ENCODE results near the gene TPSD1. TPM values are rescaled to one million over a fixed set of nuclear protein-coding genes. Genes with fewer than 3 reads are reported as not detected.

The TPSD1 gene
- total RNA-seq, 1 experiment from 2014 or later, result not detected

DNA sequence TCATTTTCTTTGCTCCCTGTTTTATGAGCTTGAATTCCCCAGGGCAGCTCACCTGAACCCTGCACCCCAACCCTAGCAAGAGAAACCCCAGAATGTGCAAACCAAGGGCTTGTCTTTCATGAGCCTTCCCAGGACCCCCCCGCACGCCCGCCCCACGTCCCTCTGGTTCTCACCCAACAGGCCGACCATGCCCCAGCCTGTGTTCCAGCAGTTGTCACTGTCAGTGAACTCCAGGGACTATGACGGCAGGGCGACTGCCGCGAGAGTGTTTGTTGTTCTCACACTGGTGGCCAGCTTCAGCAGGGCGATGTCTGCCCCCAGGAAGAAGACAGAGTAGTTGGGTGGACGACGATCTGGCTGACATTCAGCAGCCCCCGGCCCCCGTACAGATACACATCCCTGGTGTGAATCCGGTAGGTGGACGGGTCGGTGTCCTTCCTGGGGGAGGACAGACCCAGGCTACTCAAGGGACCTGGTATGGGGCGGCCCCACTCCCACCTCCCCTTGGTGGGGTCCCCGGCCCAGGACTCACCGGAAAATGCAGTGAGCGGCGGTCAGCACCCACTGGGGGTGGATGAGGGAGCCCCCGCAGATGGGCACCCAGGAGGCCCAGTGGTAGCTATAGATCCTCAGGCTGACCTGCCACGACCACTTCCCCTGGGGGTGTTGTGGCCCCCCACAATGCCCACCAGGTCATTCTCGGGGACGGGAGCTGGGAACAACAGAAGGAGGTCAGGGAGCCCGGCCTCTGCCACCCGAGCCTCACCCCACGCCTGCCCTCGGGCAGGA lies 20.1 kb downstream of the TPSD1 start:
- no peak overlapping the region for H3K4me3 ChIP-seq
- CTCF ChIA-PET, result no interaction called here
- intact Hi-C loops (cut with micrococcal nuclease; ENCODE audit: unreplicated experiment), result no loop called here
- no peaks in the 10 kb centered on the region; the same call in 1 of the 2 replicates for H3F3A ChIP-seq (ENCODE audit: insufficient read depth, low read depth)
- H2AFZ ChIP-seq, result no peak overlapping the region
- no peaks in the 10 kb centered on the region for H3K9me3 ChIP-seq (ENCODE audit: insufficient read depth, low read depth)
- BruUV-seq (replicated peaks), result no TSS peak
- H3K36me3 ChIP-seq (ENCODE audit: low read depth), result no peaks in the 10 kb centered on the region
- H3K4me2 ChIP-seq, result no peak overlapping the region
- H3K79me2 ChIP-seq (ENCODE audit: low read depth), result no peaks in the 10 kb centered on the region
- H4K20me1 ChIP-seq (ENCODE audit: insufficient read depth), result no peaks in the 10 kb centered on the region
- no peaks in the 10 kb centered on the region for H3K9me2 ChIP-seq (ENCODE audit: insufficient read depth)
- peaks cover 57% of the 10 kb centered on the region for H3K27me3 ChIP-seq (ENCODE audit: insufficient read depth, low read depth)
- TF ChIP-seq, protein P1, sequence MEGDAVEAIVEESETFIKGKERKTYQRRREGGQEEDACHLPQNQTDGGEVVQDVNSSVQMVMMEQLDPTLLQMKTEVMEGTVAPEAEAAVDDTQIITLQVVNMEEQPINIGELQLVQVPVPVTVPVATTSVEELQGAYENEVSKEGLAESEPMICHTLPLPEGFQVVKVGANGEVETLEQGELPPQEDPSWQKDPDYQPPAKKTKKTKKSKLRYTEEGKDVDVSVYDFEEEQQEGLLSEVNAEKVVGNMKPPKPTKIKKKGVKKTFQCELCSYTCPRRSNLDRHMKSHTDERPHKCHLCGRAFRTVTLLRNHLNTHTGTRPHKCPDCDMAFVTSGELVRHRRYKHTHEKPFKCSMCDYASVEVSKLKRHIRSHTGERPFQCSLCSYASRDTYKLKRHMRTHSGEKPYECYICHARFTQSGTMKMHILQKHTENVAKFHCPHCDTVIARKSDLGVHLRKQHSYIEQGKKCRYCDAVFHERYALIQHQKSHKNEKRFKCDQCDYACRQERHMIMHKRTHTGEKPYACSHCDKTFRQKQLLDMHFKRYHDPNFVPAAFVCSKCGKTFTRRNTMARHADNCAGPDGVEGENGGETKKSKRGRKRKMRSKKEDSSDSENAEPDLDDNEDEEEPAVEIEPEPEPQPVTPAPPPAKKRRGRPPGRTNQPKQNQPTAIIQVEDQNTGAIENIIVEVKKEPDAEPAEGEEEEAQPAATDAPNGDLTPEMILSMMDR (conservative IDR thresholded peaks at IDR 0.05), result no peak
- H3K27ac ChIP-seq, result no peak overlapping the region
- no peaks in the 10 kb centered on the region; the same call in 1 of the 2 replicates for H3K4me1 ChIP-seq (replicated peaks; ENCODE audit: insufficient read depth)
- POLR2A ChIA-PET (ENCODE audit: unreplicated experiment), result no interaction called here
- DNase-seq, result no peak

GRCh38 chr16:1276580-1276878 lies 20.7 kb downstream of the TPSD1 start:
- no peak for TF ChIP-seq EZH2 (IDR thresholded peaks at IDR 0.05; ENCODE audit: low read depth)
- TF ChIP-seq, protein P1 (conservative IDR thresholded peaks at IDR 0.05), result no peak
- Histone ChIP-seq H3K4me1 (replicated peaks; ENCODE audit: insufficient read depth) (no peaks in the 10 kb centered on the region; the same call in 1 of the 2 replicates), H3K4me2 (no peak overlapping the region), H3K79me2 (ENCODE audit: low read depth) (no peaks in the 10 kb centered on the region), H3F3A (ENCODE audit: insufficient read depth, low read depth) (no peaks in the 10 kb centered on the region; the same call in 1 of the 2 replicates), H4K20me1 (ENCODE audit: insufficient read depth) (no peaks in the 10 kb centered on the region), H3K9me2 (ENCODE audit: insufficient read depth) (no peaks in the 10 kb centered on the region), H3K36me3 (ENCODE audit: low read depth) (no peaks in the 10 kb centered on the region), H3K4me3 (no peak overlapping the region), H3K9me3 (ENCODE audit: insufficient read depth, low read depth) (no peaks in the 10 kb centered on the region), H3K27me3 (ENCODE audit: insufficient read depth, low read depth) (peaks cover 57% of the 10 kb centered on the region), H2AFZ (no peak overlapping the region), H3K27ac (no peak overlapping the region)
- DNase-seq, result no peak
- intact Hi-C loops (cut with micrococcal nuclease; ENCODE audit: unreplicated experiment), result no loop called here
- no TSS peak for BruUV-seq (replicated peaks)
- CTCF ChIA-PET, result no interaction called here
- POLR2A ChIA-PET (ENCODE audit: unreplicated experiment), result no interaction called here

- no peak overlapping the region for H3K27ac ChIP-seq
- TF ChIP-seq, protein P1 (conservative IDR thresholded peaks at IDR 0.05), result no peak
- no peak for TF ChIP-seq EZH2 (IDR thresholded peaks at IDR 0.05; ENCODE audit: low read depth)
- no peaks in the 10 kb centered on the region; the same call in 1 of the 2 replicates for H3F3A ChIP-seq (ENCODE audit: insufficient read depth, low read depth)
- H2AFZ ChIP-seq, result no peak overlapping the region
- H3K4me3 ChIP-seq, result no peak overlapping the region
- ChIA-PET POLR2A (ENCODE audit: unreplicated experiment) (no interaction called here), CTCF (no interaction called here)
- H3K36me3 ChIP-seq (ENCODE audit: low read depth), result no peaks in the 10 kb centered on the region
- H3K79me2 ChIP-seq (ENCODE audit: low read depth), result no peaks in the 10 kb centered on the region
- DNase-seq, result no peak
- BruUV-seq (replicated peaks), result no TSS peak
- intact Hi-C loops (cut with micrococcal nuclease; ENCODE audit: unreplicated experiment), result no loop called here
- H3K9me2 ChIP-seq (ENCODE audit: insufficient read depth), result no peaks in the 10 kb centered on the region
- no peaks in the 10 kb centered on the region for H3K4me1 ChIP-seq (replicated peaks; ENCODE audit: insufficient read depth)
- no peaks in the 10 kb centered on the region for H3K9me3 ChIP-seq (ENCODE audit: insufficient read depth, low read depth)
- no peak overlapping the region for H3K4me2 ChIP-seq
- H3K27me3 ChIP-seq (ENCODE audit: insufficient read depth, low read depth), result peaks cover 56% of the 10 kb centered on the region
- H4K20me1 ChIP-seq (ENCODE audit: insufficient read depth), result no peaks in the 10 kb centered on the region
Observed at GRCh38 chr16:1277151-1277598, 21.3 kb downstream of the TPSD1 start.
